Neural cell (in vitro differentiated cells): ENCODE data around the gene MINDY2. TPM values are rescaled to one million over a fixed set of nuclear protein-coding genes. Genes with fewer than 3 reads are reported as not detected.

Experiments
- H2AFZ ChIP-seq: fragments of 200-600, 300-800 bp; sonication (generic), shearing (Covaris generic); 2 replicates; pipeline ENCODE4 v1.6.0; 2014; ENCODE audit warnings: low read depth, mild to moderate bottlenecking, antibody characterized with exemption, low read length, moderate library complexity
- H3F3A ChIP-seq: fragments of 200-600 bp; shearing (Covaris generic); 2 replicates; pipeline ENCODE4 v1.6.1; 2016; ENCODE audit warnings: mild to moderate bottlenecking, moderate library complexity, mixed read lengths, antibody characterized with exemption, low read length; ENCODE audit not compliant: insufficient read depth, poor library complexity, severe bottlenecking
- H3K27ac ChIP-seq: fragments of 200-600, 300-800 bp; sonication (generic), shearing (Covaris generic); 2 replicates; pipeline ENCODE4 v1.5.1; 2014; ENCODE audit warnings: mild to moderate bottlenecking, low read length, moderate library complexity
- H3K27me3 ChIP-seq: fragments of 300-800, 200-600 bp; sonication (generic), shearing (Covaris generic); 2 replicates; pipeline ENCODE4 v1.6.0; 2014; ENCODE audit warnings: mild to moderate bottlenecking, low read depth, low read length, moderate library complexity; ENCODE audit not compliant: insufficient read depth
- H3K36me3 ChIP-seq: fragments of 300-800, 200-600 bp; sonication (generic), shearing (Covaris generic); 2 replicates; pipeline ENCODE4 v1.5.1; 2014; ENCODE audit warnings: mild to moderate bottlenecking, antibody characterized with exemption, low read length, moderate library complexity; ENCODE audit not compliant: insufficient read depth
- H3K4me2 ChIP-seq: fragments of 300-800, 200-600 bp; sonication (generic), shearing (Covaris generic); 2 replicates; pipeline ENCODE4 v1.6.0; 2014; ENCODE audit warnings: mild to moderate bottlenecking, low read length
- H3K4me3 ChIP-seq: fragments of 300-800, 200-600 bp; sonication (generic), shearing (Covaris generic); 2 replicates; pipeline ENCODE4 v1.5.1; 2014; ENCODE audit warnings: mild to moderate bottlenecking, low read length, moderate library complexity
- H3K79me2 ChIP-seq: fragments of 200-600 bp; shearing (Covaris generic); replicated peaks from 2 replicates; pipeline ENCODE4 v1.6.0; 2014; ENCODE audit warnings: mild to moderate bottlenecking, low read length, moderate library complexity; ENCODE audit not compliant: insufficient read depth
- H3K9ac ChIP-seq: fragments of 300-800, 200-600 bp; sonication (generic), shearing (Covaris generic); 2 replicates; pipeline ENCODE4 v1.6.1; 2016; ENCODE audit warnings: mild to moderate bottlenecking, low read length, mixed read lengths
- H3K9me2 ChIP-seq: fragments of 200-600 bp; shearing (Covaris generic); 2 replicates; pipeline ENCODE4 v1.6.1; 2016; ENCODE audit warnings: mild to moderate bottlenecking, low read length, mixed read lengths; ENCODE audit not compliant: insufficient read depth
- H3K9me3 ChIP-seq: fragments of 200-600, 300-800 bp; sonication (generic), shearing (Covaris generic); 2 replicates; pipeline ENCODE4 v1.6.1; 2016; ENCODE audit warnings: mild to moderate bottlenecking, mixed run types, low read length, moderate library complexity, mixed read lengths
- H4K20me1 ChIP-seq: fragments of 200-600 bp; shearing (Covaris generic); 2 replicates; pipeline ENCODE4 v1.6.1; 2016; ENCODE audit warnings: mild to moderate bottlenecking, mixed run types; ENCODE audit not compliant: insufficient read depth
- EP300 ChIP-seq: fragments of 450-650 bp; conservative IDR thresholded peaks from 2 replicates; pipeline ENCODE4 v1.6.1; 2014; ENCODE audit warnings: antibody characterized with exemption, mild to moderate bottlenecking, moderate library complexity; ENCODE audit not compliant: poor library complexity, severe bottlenecking
- EZH2 ChIP-seq: fragments of 200-600, 300-800 bp; shearing (Covaris generic), sonication (generic); IDR thresholded peaks from 2 replicates; pipeline ENCODE4 v1.6.1; 2014; ENCODE audit warnings: antibody characterized with exemption, low read length, borderline replicate concordance, mild to moderate bottlenecking; ENCODE audit not compliant: insufficient read depth, poor library complexity, severe bottlenecking
- MXI1 ChIP-seq: fragments of 450-650 bp; conservative IDR thresholded peaks from 2 replicates; pipeline ENCODE4 v1.6.1; 2014; ENCODE audit warnings: antibody characterized with exemption, mild to moderate bottlenecking; ENCODE audit not compliant: poor library complexity, severe bottlenecking
- POLR2AphosphoS5 ChIP-seq: IDR thresholded peaks from 2 replicates; pipeline ENCODE4 v1.6.1; 2012
- RAD21 ChIP-seq: fragments of 450-650 bp; conservative IDR thresholded peaks from 2 replicates; pipeline ENCODE4 v1.6.1; 2014; ENCODE audit warnings: antibody characterized with exemption, mild to moderate bottlenecking, moderate library complexity
- SMC3 ChIP-seq: fragments of 450-650 bp; conservative IDR thresholded peaks from 2 replicates; pipeline ENCODE4 v1.6.1; 2014; ENCODE audit warnings: antibody characterized with exemption, mild to moderate bottlenecking, moderate library complexity; ENCODE audit not compliant: poor library complexity
- TAF1 ChIP-seq: IDR thresholded peaks from 2 replicates; pipeline ENCODE4 v1.6.1; 2012; ENCODE audit warnings: low read depth
- polyA plus RNA-seq: library from polyadenylated mRNA; depleted of rRNA; stranded (reverse); fragments of >200 nt; gene quantifications from 2 replicates; pipeline ENCODE4 v1.2.3, GENCODE V29; 2014
- TF ChIP-seq, protein P1 (sequence below): fragments of 450-650 bp; IDR thresholded peaks from 2 replicates; pipeline ENCODE4 v1.5.1; 2014; ENCODE audit warnings: antibody characterized with exemption, mild to moderate bottlenecking, moderate library complexity; ENCODE audit not compliant: poor library complexity, severe bottlenecking
- TF ChIP-seq, protein P2 (sequence below): IDR thresholded peaks from 2 replicates; pipeline ENCODE4 v1.6.1; 2012; ENCODE audit warnings: borderline replicate concordance

MINDY2 gene
- polyA plus RNA-seq, 1 donor from 2014 or later: 22.8 TPM

DNA sequence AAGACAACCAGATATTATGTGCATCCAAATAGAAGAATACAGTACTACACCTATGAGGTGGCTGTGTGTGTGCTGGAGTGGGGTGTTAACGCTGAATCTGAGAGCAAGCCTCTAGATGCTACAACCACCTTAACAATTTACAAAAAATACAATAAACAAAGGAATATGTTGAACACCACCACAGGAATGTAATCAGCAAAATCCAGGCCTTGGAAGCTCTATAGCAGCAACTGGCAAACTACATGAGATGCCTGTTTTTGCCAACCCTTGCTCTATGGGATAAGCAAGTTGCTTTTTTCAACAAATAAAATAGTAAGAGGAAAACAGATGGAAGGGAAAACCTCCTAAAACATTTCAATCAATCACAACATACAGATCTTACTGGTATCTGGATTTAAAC, 138.5 kb downstream of the MINDY2 start:
- H3K36me3 ChIP-seq: peaks cover 3% of the 10 kb centered on the region
- H3K9me2 ChIP-seq: no peaks in the 10 kb centered on the region
- H3K4me3 ChIP-seq: no peak overlapping the region
- no peak overlapping the region for H3K27ac ChIP-seq
- no peak overlapping the region for H3K4me2 ChIP-seq
- H3K79me2 ChIP-seq: peaks cover 2% of the 10 kb centered on the region
- H3K9me3 ChIP-seq: no peaks in the 10 kb centered on the region
- no peaks in the 10 kb centered on the region for H4K20me1 ChIP-seq
- TF ChIP-seq, protein P1, sequence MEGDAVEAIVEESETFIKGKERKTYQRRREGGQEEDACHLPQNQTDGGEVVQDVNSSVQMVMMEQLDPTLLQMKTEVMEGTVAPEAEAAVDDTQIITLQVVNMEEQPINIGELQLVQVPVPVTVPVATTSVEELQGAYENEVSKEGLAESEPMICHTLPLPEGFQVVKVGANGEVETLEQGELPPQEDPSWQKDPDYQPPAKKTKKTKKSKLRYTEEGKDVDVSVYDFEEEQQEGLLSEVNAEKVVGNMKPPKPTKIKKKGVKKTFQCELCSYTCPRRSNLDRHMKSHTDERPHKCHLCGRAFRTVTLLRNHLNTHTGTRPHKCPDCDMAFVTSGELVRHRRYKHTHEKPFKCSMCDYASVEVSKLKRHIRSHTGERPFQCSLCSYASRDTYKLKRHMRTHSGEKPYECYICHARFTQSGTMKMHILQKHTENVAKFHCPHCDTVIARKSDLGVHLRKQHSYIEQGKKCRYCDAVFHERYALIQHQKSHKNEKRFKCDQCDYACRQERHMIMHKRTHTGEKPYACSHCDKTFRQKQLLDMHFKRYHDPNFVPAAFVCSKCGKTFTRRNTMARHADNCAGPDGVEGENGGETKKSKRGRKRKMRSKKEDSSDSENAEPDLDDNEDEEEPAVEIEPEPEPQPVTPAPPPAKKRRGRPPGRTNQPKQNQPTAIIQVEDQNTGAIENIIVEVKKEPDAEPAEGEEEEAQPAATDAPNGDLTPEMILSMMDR: no peak
- no peak for TF ChIP-seq RAD21
- no peak for TF ChIP-seq SMC3
- TF ChIP-seq POLR2AphosphoS5: no peak
- TF ChIP-seq TAF1: no peak
- TF ChIP-seq, protein P2, sequence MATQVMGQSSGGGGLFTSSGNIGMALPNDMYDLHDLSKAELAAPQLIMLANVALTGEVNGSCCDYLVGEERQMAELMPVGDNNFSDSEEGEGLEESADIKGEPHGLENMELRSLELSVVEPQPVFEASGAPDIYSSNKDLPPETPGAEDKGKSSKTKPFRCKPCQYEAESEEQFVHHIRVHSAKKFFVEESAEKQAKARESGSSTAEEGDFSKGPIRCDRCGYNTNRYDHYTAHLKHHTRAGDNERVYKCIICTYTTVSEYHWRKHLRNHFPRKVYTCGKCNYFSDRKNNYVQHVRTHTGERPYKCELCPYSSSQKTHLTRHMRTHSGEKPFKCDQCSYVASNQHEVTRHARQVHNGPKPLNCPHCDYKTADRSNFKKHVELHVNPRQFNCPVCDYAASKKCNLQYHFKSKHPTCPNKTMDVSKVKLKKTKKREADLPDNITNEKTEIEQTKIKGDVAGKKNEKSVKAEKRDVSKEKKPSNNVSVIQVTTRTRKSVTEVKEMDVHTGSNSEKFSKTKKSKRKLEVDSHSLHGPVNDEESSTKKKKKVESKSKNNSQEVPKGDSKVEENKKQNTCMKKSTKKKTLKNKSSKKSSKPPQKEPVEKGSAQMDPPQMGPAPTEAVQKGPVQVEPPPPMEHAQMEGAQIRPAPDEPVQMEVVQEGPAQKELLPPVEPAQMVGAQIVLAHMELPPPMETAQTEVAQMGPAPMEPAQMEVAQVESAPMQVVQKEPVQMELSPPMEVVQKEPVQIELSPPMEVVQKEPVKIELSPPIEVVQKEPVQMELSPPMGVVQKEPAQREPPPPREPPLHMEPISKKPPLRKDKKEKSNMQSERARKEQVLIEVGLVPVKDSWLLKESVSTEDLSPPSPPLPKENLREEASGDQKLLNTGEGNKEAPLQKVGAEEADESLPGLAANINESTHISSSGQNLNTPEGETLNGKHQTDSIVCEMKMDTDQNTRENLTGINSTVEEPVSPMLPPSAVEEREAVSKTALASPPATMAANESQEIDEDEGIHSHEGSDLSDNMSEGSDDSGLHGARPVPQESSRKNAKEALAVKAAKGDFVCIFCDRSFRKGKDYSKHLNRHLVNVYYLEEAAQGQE: no peak
- no peak for TF ChIP-seq EP300
- TF ChIP-seq MXI1: no peak
- TF ChIP-seq EZH2: no peak
- no peaks in the 10 kb centered on the region for H3F3A ChIP-seq
- H3K9ac ChIP-seq: no peak overlapping the region
- no peaks in the 10 kb centered on the region for H3K27me3 ChIP-seq
- no peak overlapping the region for H2AFZ ChIP-seq

DNA sequence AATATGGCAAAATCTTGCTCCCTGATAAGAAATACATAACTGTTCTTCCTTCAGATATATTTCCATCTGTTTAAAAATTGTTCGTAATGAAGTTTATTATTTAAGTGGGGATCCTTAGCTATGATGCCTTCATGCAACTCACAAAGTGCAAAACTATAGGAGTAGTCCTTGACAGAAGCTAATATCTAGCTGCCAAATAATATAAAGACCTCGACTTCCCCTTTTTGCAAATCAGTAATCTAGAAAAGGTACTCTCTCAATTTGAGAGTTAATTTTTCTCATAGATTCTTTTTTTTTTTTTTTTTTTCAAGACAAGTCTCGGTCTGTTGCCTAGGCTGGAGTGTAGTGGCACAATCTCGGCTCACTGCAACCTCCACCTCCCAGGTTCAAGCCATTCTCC, 139.4 kb downstream of the MINDY2 start:
- H3K4me2 ChIP-seq: no peak overlapping the region
- H3K9me3 ChIP-seq: no peaks in the 10 kb centered on the region
- H3K27ac ChIP-seq: no peak overlapping the region
- H3K79me2 ChIP-seq: peaks cover 2% of the 10 kb centered on the region
- no peak overlapping the region for H3K4me3 ChIP-seq
- no peaks in the 10 kb centered on the region for H4K20me1 ChIP-seq
- peaks cover 3% of the 10 kb centered on the region for H3K36me3 ChIP-seq
- H2AFZ ChIP-seq: no peak overlapping the region
- H3K9ac ChIP-seq: no peak overlapping the region
- no peaks in the 10 kb centered on the region for H3K27me3 ChIP-seq
- H3K9me2 ChIP-seq: no peaks in the 10 kb centered on the region
- TF ChIP-seq EZH2 (no peak), POLR2AphosphoS5 (no peak), TAF1 (no peak), EP300 (no peak), RAD21 (no peak)
- TF ChIP-seq, protein P2: no peak
- TF ChIP-seq, protein P1: no peak
- H3F3A ChIP-seq: no peaks in the 10 kb centered on the region
